WTC11 (cell line): ENCODE results near the gene LASP1NB.
"Not testable (repeated sequence)": the region's sequence is repeated elsewhere in the genome, so short reads cannot be mapped to it uniquely, and the experiment has no call there.

Source experiments
- FOXP1 ChIP-seq: sonication (generic); formaldehyde crosslinking; IDR thresholded peaks from 2 replicates; pipeline ENCODE4 v1.8.0; 2022; ENCODE audit warnings: missing genetic modification reagents, mild to moderate bottlenecking, moderate library complexity, borderline replicate concordance
- MXD4 ChIP-seq: fragments of 250-450 bp; sonication (Bioruptor Pico); IDR thresholded peaks from 2 replicates; pipeline ENCODE4 v1.8.0; 2021; ENCODE audit warnings: mild to moderate bottlenecking, moderate library complexity, borderline replicate concordance
- NR1H2 ChIP-seq: sonication (generic); formaldehyde crosslinking; IDR thresholded peaks from 2 replicates; pipeline ENCODE4 v1.9.0; 2021; ENCODE audit warnings: mild to moderate bottlenecking, moderate library complexity, missing genetic modification reagents
- OVOL2 ChIP-seq: fragments of 250-450 bp; sonication (Bioruptor Pico); IDR thresholded peaks from 2 replicates; pipeline ENCODE4 v1.9.0; 2021; ENCODE audit warnings: mild to moderate bottlenecking, borderline replicate concordance
- SMAD4 ChIP-seq: sonication (generic); formaldehyde crosslinking; IDR thresholded peaks from 2 replicates; pipeline ENCODE4 v1.8.0; 2022; ENCODE audit warnings: mild to moderate bottlenecking, missing genetic modification reagents
- SP1 ChIP-seq: sonication (generic); formaldehyde crosslinking; conservative IDR thresholded peaks from 2 replicates; pipeline ENCODE4 v1.8.1; 2022; ENCODE audit warnings: missing genetic modification reagents
- TCF7 ChIP-seq: sonication (generic); formaldehyde crosslinking; IDR thresholded peaks from 2 replicates; pipeline ENCODE4 v1.8.0; 2022; ENCODE audit warnings: mild to moderate bottlenecking, low read depth, missing genetic modification reagents, moderate library complexity
- ZNF138 ChIP-seq: sonication (generic); formaldehyde crosslinking; conservative IDR thresholded peaks from 2 replicates; pipeline ENCODE4 v1.8.1; 2022; ENCODE audit warnings: mild to moderate bottlenecking, moderate library complexity, missing genetic modification reagents
- ZNF416 ChIP-seq: fragments of 250-450 bp; sonication (Bioruptor Pico); IDR thresholded peaks from 2 replicates; pipeline ENCODE4 v1.9.0; 2021; ENCODE audit warnings: mild to moderate bottlenecking, inconsistent platforms
- TF ChIP-seq, protein P1 (sequence below): fragments of 200-600 bp; IDR thresholded peaks from 2 replicates; pipeline ENCODE4 v1.8.0; 2022; ENCODE audit warnings: antibody characterized with exemption
- TF ChIP-seq, protein P2 (sequence below): sonication (generic); formaldehyde crosslinking; IDR thresholded peaks from 2 replicates; pipeline ENCODE4 v1.8.0; 2023; ENCODE audit warnings: missing genetic modification reagents, mild to moderate bottlenecking, borderline replicate concordance
- TF ChIP-seq, protein P3 (sequence below): fragments of 250-450 bp; sonication (Bioruptor Pico); conservative IDR thresholded peaks from 2 replicates; pipeline ENCODE4 v1.9.0; 2021; ENCODE audit warnings: mild to moderate bottlenecking
- TF ChIP-seq, protein P4 (sequence below): sonication (generic); formaldehyde crosslinking; IDR thresholded peaks from 2 replicates; pipeline ENCODE4 v1.8.1; 2023; ENCODE audit warnings: mild to moderate bottlenecking, moderate library complexity, missing genetic modification reagents
- TF ChIP-seq, protein P5 (sequence below): sonication (generic); formaldehyde crosslinking; IDR thresholded peaks from 2 replicates; pipeline ENCODE4 v1.8.1; 2023; ENCODE audit warnings: mild to moderate bottlenecking, missing genetic modification reagents

DNA sequence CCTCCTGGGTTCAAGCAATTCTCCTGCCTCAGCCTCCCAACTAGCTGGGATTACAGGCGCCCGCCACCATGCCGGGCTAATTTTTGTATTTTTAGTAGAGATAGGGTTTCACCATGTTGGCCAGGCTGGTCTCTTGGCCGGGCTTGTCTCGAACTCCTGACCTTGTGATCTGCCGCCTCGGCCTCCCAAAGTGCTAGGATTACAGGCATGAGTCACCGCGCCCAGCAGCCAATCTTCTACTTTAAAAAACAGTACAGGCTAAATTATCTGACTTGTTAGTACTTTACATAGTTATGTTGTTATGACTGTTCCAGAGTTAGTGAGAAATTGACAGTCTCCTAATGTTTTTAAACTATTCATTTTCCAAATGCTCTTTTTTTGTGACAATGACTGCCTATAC lies 8.5 kb downstream of the LASP1NB start:
- TF ChIP-seq NR1H2 (CRISPR knock-in tag); ZNF416 (CRISPR knock-in tag); ZNF138 (CRISPR knock-in tag); FOXP1 (CRISPR knock-in tag); OVOL2; TCF7; MXD4; SP1 (CRISPR knock-in tag); SMAD4 (CRISPR knock-in tag): not testable (repeated sequence)
- TF ChIP-seq, protein P1, sequence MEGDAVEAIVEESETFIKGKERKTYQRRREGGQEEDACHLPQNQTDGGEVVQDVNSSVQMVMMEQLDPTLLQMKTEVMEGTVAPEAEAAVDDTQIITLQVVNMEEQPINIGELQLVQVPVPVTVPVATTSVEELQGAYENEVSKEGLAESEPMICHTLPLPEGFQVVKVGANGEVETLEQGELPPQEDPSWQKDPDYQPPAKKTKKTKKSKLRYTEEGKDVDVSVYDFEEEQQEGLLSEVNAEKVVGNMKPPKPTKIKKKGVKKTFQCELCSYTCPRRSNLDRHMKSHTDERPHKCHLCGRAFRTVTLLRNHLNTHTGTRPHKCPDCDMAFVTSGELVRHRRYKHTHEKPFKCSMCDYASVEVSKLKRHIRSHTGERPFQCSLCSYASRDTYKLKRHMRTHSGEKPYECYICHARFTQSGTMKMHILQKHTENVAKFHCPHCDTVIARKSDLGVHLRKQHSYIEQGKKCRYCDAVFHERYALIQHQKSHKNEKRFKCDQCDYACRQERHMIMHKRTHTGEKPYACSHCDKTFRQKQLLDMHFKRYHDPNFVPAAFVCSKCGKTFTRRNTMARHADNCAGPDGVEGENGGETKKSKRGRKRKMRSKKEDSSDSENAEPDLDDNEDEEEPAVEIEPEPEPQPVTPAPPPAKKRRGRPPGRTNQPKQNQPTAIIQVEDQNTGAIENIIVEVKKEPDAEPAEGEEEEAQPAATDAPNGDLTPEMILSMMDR, result not testable (repeated sequence)
- TF ChIP-seq, protein P2, sequence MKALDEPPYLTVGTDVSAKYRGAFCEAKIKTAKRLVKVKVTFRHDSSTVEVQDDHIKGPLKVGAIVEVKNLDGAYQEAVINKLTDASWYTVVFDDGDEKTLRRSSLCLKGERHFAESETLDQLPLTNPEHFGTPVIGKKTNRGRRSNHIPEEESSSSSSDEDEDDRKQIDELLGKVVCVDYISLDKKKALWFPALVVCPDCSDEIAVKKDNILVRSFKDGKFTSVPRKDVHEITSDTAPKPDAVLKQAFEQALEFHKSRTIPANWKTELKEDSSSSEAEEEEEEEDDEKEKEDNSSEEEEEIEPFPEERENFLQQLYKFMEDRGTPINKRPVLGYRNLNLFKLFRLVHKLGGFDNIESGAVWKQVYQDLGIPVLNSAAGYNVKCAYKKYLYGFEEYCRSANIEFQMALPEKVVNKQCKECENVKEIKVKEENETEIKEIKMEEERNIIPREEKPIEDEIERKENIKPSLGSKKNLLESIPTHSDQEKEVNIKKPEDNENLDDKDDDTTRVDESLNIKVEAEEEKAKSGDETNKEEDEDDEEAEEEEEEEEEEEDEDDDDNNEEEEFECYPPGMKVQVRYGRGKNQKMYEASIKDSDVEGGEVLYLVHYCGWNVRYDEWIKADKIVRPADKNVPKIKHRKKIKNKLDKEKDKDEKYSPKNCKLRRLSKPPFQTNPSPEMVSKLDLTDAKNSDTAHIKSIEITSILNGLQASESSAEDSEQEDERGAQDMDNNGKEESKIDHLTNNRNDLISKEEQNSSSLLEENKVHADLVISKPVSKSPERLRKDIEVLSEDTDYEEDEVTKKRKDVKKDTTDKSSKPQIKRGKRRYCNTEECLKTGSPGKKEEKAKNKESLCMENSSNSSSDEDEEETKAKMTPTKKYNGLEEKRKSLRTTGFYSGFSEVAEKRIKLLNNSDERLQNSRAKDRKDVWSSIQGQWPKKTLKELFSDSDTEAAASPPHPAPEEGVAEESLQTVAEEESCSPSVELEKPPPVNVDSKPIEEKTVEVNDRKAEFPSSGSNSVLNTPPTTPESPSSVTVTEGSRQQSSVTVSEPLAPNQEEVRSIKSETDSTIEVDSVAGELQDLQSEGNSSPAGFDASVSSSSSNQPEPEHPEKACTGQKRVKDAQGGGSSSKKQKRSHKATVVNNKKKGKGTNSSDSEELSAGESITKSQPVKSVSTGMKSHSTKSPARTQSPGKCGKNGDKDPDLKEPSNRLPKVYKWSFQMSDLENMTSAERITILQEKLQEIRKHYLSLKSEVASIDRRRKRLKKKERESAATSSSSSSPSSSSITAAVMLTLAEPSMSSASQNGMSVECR, result not testable (repeated sequence)
- TF ChIP-seq, protein P3, sequence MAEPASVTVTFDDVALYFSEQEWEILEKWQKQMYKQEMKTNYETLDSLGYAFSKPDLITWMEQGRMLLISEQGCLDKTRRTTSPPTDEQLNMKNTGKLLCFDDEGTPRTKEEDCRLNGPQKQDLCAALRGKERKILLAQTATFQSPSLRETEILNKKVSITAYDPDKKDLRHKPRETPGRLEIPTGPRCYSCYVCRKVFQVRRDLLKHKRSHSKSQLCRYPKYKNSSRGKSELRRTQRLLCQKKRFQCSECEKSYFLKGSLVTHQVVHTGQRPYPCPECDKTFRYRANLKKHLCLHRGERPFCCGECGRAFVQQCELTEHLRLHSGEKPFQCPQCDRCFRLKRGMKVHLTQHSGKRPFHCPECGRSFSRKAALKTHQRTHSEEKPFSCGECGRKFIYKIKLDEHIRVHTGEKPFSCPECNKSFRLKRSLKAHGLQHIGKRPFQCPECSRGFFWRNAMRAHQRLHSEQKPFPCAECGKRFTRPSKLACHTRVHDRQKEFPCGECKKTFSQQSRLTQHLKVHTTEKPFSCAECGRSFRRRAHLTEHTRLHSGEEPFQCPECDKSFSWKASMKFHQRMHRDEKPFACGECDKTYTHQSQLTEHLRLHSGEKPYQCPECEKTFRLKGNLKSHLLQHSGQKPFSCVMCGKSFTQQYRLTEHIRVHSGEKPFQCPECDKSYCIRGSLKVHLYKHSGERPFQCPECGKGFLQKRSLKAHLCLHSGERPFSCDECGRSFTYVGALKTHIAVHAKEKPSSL (CRISPR knock-in tag), result not testable (repeated sequence)
- TF ChIP-seq, protein P4, sequence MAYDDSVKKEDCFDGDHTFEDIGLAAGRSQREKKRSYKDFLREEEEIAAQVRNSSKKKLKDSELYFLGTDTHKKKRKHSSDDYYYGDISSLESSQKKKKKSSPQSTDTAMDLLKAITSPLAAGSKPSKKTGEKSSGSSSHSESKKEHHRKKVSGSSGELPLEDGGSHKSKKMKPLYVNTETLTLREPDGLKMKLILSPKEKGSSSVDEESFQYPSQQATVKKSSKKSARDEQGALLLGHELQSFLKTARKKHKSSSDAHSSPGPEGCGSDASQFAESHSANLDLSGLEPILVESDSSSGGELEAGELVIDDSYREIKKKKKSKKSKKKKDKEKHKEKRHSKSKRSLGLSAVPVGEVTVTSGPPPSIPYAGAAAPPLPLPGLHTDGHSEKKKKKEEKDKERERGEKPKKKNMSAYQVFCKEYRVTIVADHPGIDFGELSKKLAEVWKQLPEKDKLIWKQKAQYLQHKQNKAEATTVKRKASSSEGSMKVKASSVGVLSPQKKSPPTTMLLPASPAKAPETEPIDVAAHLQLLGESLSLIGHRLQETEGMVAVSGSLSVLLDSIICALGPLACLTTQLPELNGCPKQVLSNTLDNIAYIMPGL, result not testable (repeated sequence)
- TF ChIP-seq, protein P5, sequence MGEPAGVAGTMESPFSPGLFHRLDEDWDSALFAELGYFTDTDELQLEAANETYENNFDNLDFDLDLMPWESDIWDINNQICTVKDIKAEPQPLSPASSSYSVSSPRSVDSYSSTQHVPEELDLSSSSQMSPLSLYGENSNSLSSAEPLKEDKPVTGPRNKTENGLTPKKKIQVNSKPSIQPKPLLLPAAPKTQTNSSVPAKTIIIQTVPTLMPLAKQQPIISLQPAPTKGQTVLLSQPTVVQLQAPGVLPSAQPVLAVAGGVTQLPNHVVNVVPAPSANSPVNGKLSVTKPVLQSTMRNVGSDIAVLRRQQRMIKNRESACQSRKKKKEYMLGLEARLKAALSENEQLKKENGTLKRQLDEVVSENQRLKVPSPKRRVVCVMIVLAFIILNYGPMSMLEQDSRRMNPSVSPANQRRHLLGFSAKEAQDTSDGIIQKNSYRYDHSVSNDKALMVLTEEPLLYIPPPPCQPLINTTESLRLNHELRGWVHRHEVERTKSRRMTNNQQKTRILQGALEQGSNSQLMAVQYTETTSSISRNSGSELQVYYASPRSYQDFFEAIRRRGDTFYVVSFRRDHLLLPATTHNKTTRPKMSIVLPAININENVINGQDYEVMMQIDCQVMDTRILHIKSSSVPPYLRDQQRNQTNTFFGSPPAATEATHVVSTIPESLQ, result not testable (repeated sequence)
